Measurements from ENCODE around the gene TCHP.
A peak's percentile ranks its signal among the peaks of the same experiment; 100 is the strongest.

Gene TCHP

DNA sequence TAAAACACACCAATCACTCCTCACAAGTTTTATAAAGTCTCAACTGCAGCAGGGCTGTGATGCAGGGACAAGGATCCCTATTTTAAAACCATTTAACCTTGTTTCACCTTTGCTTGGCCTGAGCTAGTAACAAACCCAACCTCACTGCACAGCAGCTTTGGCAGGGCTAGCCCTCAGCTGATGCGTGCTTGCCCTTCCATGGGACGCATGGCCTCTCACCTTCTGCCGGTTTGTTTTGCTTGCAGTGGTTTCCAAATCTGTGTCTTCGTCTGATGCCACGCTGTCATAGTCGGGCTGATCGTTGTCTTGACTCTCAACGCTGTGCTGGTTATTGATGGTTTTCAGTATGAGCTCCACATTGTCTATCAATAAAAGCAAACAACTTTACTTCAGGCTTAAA, 52.8 kb downstream of the TCHP start:
- no peak overlapping the region for H3K4me3 ChIP-seq
- no peak for DNase-seq (ENCODE audit: low spot score)
- TF ChIP-seq, protein P1, sequence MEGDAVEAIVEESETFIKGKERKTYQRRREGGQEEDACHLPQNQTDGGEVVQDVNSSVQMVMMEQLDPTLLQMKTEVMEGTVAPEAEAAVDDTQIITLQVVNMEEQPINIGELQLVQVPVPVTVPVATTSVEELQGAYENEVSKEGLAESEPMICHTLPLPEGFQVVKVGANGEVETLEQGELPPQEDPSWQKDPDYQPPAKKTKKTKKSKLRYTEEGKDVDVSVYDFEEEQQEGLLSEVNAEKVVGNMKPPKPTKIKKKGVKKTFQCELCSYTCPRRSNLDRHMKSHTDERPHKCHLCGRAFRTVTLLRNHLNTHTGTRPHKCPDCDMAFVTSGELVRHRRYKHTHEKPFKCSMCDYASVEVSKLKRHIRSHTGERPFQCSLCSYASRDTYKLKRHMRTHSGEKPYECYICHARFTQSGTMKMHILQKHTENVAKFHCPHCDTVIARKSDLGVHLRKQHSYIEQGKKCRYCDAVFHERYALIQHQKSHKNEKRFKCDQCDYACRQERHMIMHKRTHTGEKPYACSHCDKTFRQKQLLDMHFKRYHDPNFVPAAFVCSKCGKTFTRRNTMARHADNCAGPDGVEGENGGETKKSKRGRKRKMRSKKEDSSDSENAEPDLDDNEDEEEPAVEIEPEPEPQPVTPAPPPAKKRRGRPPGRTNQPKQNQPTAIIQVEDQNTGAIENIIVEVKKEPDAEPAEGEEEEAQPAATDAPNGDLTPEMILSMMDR (IDR thresholded peaks at IDR 0.05), result no peak
- peak overlapping the region; percentile 75 to 88 for H3K27ac ChIP-seq

GRCh38 chr12:109953656-109954055, 53.6 kb downstream of the TCHP start:
- no peak for DNase-seq (ENCODE audit: low spot score)
- H3K27ac ChIP-seq, result peak overlapping the region in 1 of 2 donors; percentile 88
- TF ChIP-seq, protein P1 (IDR thresholded peaks at IDR 0.05), result no peak
- no peak overlapping the region for H3K4me3 ChIP-seq

DNA sequence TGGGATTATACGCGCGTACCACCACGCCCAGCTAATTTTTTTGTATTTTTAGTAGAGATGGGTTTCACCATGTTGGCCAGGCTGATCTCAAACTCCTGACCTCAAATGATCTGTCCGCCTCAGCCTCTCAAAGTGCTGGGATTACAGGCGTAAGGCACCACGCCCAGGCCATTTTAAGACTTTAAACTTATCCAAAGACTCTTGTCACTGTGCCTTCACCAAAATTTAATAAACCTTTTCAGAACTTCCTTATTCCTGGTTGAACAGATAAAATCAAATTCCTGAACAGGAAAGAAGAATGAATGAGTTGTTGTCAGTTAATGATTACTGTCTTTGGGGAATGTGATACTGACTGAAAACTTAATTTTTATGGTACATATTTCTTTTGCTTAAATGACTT, 58.3 kb downstream of the TCHP start:
- DNase-seq (ENCODE audit: low spot score), result no peak
- TF ChIP-seq, protein P1 (IDR thresholded peaks at IDR 0.05), result no peak
- H3K27ac ChIP-seq, result no peak overlapping the region

GRCh38 chr12:109959411-109960093, 59.5 kb downstream of the TCHP start:
- TF ChIP-seq, protein P1 (IDR thresholded peaks at IDR 0.05), result no peak
- DNase-seq (ENCODE audit: low spot score), result no peak
- no peak overlapping the region for H3K4me3 ChIP-seq
- no peak overlapping the region for H3K27ac ChIP-seq

More for the DNA sequence above, 58.3 kb downstream of the TCHP start:
- no peak overlapping the region for H3K4me3 ChIP-seq

DNA sequence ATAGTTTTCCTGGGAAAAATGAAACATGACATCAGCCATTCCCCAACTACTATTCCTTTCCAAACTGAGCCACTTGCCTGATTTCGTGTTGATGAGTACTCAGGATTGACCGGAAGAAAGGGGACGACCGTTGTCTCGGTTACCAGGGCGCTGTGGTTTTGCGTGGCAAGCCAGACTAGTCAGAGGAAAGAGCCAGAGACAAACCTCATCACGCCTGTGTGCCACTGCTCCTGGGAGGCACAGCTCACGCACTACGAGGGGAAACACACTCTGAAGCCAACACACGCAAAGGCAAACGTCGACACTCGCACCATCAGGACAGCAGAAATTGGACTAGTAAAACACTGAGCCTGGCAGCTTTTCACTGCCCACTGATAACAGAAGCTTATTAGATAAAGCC, 61.1 kb downstream of the TCHP start:
- H3K4me3 ChIP-seq, result no peak overlapping the region
- no peak overlapping the region for H3K27ac ChIP-seq

GRCh38 chr12:109961612-109962011, 61.5 kb downstream of the TCHP start:
- Histone ChIP-seq H3K4me3 (no peak overlapping the region), H3K27ac (no peak overlapping the region)
- DNase-seq (ENCODE audit: low spot score), result no peak
- TF ChIP-seq, protein P1 (IDR thresholded peaks at IDR 0.05), result no peak

More for the DNA sequence above, 61.1 kb downstream of the TCHP start:
- TF ChIP-seq, protein P1 (IDR thresholded peaks at IDR 0.05), result no peak
- no peak for DNase-seq (ENCODE audit: low spot score)

GRCh38 chr12:109962398-109962797, 62.3 kb downstream of the TCHP start:
- Histone ChIP-seq H3K4me3 (no peak overlapping the region), H3K27ac (no peak overlapping the region)
- no peak for DNase-seq (ENCODE audit: low spot score)
- TF ChIP-seq, protein P1 (IDR thresholded peaks at IDR 0.05), result no peak
